Measurements from ENCODE around the gene SH3RF3. TPM values are rescaled to one million over a fixed set of nuclear protein-coding genes. Genes with fewer than 3 reads are reported as not detected.

The SH3RF3 gene
- total and polyA plus RNA-seq, 4 experiments from 2014 or later: 0.26 to 2.2 (median 2.1) TPM; not detected in 1

DNA sequence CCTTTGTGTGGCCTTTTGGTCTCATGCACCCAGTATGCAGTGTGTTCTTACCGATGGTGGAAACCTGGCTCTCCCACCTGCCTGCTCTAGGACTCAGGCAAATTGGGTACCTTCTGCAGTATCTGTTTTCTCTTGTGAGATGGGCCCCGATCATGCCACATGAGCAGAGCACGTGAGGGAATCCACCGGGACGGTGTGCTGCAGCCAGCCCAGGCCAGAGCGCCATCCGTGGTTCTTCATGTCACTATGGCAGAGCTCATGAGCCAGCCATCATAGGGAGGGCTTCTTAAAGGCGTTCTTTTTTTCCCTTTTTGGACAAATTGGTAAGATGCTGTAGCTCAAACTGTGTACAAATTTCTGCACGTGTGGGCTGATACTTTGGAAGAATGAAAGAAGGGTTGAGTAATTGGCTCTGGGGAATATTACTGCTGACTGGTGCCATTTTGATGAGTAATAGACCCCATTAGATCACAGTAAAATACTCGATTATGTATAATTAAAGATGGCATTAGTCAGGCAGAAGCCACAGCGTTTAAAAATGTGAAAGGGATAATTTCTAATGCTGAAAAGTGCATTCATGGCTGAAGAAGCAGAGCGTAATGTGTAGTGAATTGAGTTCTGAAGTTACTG is 19.2 kb downstream of the SH3RF3 start:
- H3K4me1 Mint-ChIP-seq: peaks cover 8 to 32% (median 23%) of the 10 kb centered on the region in 4 donors
- POLR2A ChIA-PET (ENCODE audit: partially characterized antibody): interaction anchor here (1.1 kb wide), 1 partner anchor 117 kb away, joined by 3 read pairs; no protein-coding TSS in a partner anchor
- Histone ChIP-seq H3K36me3 (ENCODE audit: insufficient read depth, low read length) (no peaks in the 10 kb centered on the region), H3K27ac (ENCODE audit: low read depth, low read length) (no peak overlapping the region), H3K4me1 (ENCODE audit: insufficient read depth, low read length) (peaks cover 21% of the 10 kb centered on the region), H3K27me3 (ENCODE audit: insufficient read depth, low read length) (no peaks in the 10 kb centered on the region), H3K4me3 (ENCODE audit: low read length in 2 of 2) (no peak overlapping the region), H3K9me3 (ENCODE audit: control insufficient read depth in 1 of 2, low read length in 2 of 2) (no peaks in the 10 kb centered on the region)
- H3K4me3 Mint-ChIP-seq: no peak overlapping the region
- DNase-seq: no peak
- intact Hi-C loops (cut with micrococcal nuclease): no loop called here
- CTCF ChIA-PET (ENCODE audit: partially characterized antibody): no interaction called here
- H3K27me3 Mint-ChIP-seq: peaks cover 12 to 13% of the 10 kb centered on the region in 2 donors
- no peak overlapping the region for H3K27ac Mint-ChIP-seq
- H3K36me3 Mint-ChIP-seq: no peaks in the 10 kb centered on the region
- H3K9me3 Mint-ChIP-seq: no peaks in the 10 kb centered on the region

DNA sequence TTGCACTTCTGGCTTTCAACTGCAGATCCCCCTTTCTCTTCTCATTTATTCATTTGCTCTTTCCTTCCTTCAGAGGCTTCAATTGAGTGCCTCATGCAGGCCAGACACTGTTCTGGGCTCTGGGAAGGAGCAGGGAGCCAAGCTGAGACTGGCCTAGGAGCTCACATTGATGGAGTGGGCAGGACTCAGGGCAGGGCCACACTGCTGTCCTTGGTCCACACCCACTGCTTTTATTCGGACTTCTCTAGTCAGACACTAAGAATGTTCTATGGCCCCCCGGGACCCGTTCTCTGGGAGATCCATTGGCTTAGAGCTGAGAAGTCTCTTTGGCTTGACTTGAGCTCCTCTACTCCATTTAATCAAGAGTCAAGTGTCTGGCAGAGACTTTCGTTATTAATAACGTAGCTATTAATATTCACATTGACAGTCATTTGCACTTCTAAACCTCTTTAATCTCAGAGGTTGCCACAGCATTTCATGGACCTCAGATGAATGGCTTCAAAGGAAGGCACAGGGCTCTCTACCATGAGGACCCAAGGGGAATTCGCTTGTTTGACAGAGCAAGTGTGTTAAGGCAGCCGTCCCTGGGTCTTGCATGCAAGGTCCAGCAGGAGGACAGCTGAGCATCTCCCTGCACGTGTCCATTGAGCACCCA is 20.1 kb downstream of the SH3RF3 start:
- Mint-ChIP-seq H3K4me3 (no peak overlapping the region), H3K9me3 (no peaks in the 10 kb centered on the region), H3K27ac (no peak overlapping the region), H3K36me3 (no peaks in the 10 kb centered on the region), H3K27me3 (peaks cover 12 to 15% of the 10 kb centered on the region in 2 donors), H3K4me1 (peaks cover 4 to 24% (median 15%) of the 10 kb centered on the region in 4 donors)
- intact Hi-C loops (cut with micrococcal nuclease): no loop called here
- Histone ChIP-seq H3K27ac (ENCODE audit: low read depth, low read length) (no peak overlapping the region), H3K4me3 (ENCODE audit: low read length in 2 of 2) (no peak overlapping the region), H3K27me3 (ENCODE audit: insufficient read depth, low read length) (no peaks in the 10 kb centered on the region), H3K36me3 (ENCODE audit: insufficient read depth, low read length) (no peaks in the 10 kb centered on the region), H3K4me1 (ENCODE audit: insufficient read depth, low read length) (peaks cover 12% of the 10 kb centered on the region), H3K9me3 (ENCODE audit: control insufficient read depth in 1 of 2, low read length in 2 of 2) (no peaks in the 10 kb centered on the region)
- DNase-seq: no peak
- ChIA-PET CTCF (ENCODE audit: partially characterized antibody) (no interaction called here), POLR2A (ENCODE audit: partially characterized antibody) (no interaction called here)

GRCh38 chr2:109150559-109150958 is 21.6 kb downstream of the SH3RF3 start:
- ChIA-PET POLR2A (ENCODE audit: partially characterized antibody) (no interaction called here), CTCF (ENCODE audit: partially characterized antibody) (no interaction called here)
- Mint-ChIP-seq H3K4me3 (no peak overlapping the region), H3K27ac (no peak overlapping the region), H3K9me3 (no peaks in the 10 kb centered on the region), H3K36me3 (no peaks in the 10 kb centered on the region), H3K4me1 (peaks cover 0 to 10% (median 5%) of the 10 kb centered on the region in 4 donors), H3K27me3 (peaks cover 12 to 15% of the 10 kb centered on the region in 2 donors)
- DNase-seq: no peak
- Histone ChIP-seq H3K9me3 (ENCODE audit: control insufficient read depth in 1 of 2, low read length in 2 of 2) (no peaks in the 10 kb centered on the region), H3K36me3 (ENCODE audit: insufficient read depth, low read length) (no peaks in the 10 kb centered on the region), H3K4me1 (ENCODE audit: insufficient read depth, low read length) (no peaks in the 10 kb centered on the region), H3K4me3 (ENCODE audit: low read length in 2 of 2) (no peak overlapping the region), H3K27ac (ENCODE audit: low read depth, low read length) (no peak overlapping the region), H3K27me3 (ENCODE audit: insufficient read depth, low read length) (no peaks in the 10 kb centered on the region)
- intact Hi-C loops (cut with micrococcal nuclease): no loop called here

DNA sequence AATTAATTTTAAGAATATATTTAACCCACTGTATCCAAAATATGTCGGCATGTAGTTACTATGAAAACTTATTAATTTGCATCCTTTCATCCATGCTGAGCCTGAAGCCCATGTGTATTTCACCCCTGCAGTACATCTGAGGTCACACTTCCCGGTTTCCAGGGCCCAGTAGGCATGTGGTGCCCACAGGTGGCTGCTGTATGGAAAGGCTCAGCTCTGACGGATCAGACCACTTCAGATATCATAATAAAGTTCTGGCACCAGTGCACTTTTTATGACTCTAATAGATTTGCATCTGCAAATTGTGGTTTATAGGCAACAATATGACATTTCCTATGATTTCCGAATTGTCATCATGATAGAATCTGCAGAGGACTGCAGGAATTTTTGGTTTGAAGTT is 22.5 kb downstream of the SH3RF3 start:
- Histone ChIP-seq H3K27me3 (ENCODE audit: insufficient read depth, low read length) (no peaks in the 10 kb centered on the region), H3K36me3 (ENCODE audit: insufficient read depth, low read length) (no peaks in the 10 kb centered on the region), H3K9me3 (ENCODE audit: control insufficient read depth in 1 of 2, low read length in 2 of 2) (no peaks in the 10 kb centered on the region), H3K4me3 (ENCODE audit: low read length in 2 of 2) (no peak overlapping the region), H3K4me1 (ENCODE audit: insufficient read depth, low read length) (no peaks in the 10 kb centered on the region), H3K27ac (ENCODE audit: low read depth, low read length) (no peak overlapping the region)
- no peaks in the 10 kb centered on the region for H3K36me3 Mint-ChIP-seq
- DNase-seq: no peak
- intact Hi-C loops (cut with micrococcal nuclease): no loop called here
- H3K9me3 Mint-ChIP-seq: no peaks in the 10 kb centered on the region
- no peak overlapping the region for H3K4me3 Mint-ChIP-seq
- CTCF ChIA-PET (ENCODE audit: partially characterized antibody): interaction anchor here (0.7 kb wide), 1 partner anchor 9 kb away, joined by 3 read pairs; no protein-coding TSS in a partner anchor
- H3K27me3 Mint-ChIP-seq: peaks cover 12 to 16% of the 10 kb centered on the region in 2 donors
- POLR2A ChIA-PET (ENCODE audit: partially characterized antibody): no interaction called here
- H3K27ac Mint-ChIP-seq: no peak overlapping the region
- H3K4me1 Mint-ChIP-seq: peaks cover 0 to 7% (median 4%) of the 10 kb centered on the region in 4 donors

DNA sequence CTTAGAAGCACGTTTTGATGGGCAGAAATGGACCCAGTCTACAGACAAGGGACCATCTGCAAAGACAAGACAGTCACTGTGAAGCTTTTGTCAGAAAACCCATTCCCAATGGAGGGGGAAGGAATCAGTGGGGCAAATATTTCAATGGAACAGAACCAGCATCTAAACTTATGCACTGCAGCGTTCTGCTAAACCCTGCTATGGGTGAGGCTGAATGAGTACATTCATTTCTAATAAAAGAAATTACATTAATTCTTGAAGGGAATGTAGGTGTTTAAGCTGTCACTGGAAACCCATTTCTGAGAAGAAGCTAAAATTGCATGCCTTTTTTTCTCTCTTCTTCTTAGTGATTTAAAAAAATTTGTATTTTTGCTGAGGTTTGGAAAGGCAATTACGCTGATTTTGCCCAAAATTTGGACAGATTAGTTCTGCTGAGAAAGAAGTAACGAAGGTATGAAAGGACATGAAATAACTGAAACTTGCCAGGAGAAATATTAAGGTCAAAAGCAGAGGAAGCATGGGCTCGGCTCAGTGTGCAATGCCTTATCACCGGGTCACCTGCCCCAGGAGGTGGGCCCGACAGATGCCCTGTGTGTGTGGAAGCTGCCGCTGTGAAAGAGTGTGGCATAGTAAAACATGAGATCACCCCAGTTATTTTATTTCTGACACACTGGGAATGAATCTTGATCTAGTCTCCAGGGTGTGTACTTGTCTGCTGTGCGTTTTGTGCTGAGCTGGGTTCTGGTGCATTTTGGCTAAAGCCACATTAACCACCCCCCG is 24.2 kb downstream of the SH3RF3 start:
- no peak overlapping the region for H3K27ac Mint-ChIP-seq

DNA sequence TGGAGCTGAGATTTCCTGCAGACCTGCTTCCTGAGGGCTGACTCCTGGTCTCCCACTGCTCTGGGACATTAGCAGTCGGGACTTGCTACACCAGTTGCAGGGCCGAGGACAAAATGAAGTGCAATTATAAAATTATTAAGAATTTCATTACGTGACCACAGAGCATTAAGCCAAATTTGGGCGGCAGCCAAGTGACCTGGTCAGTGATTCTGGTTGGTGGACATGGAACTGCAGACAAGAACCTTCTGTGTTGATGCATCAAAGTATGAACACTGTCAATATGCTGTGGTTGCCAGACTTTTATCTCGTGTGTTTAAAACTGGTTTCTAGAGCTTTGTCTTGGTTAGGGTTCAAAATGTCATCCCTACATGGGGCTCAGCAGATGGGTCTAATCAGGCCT is 24.8 kb downstream of the SH3RF3 start:
- Mint-ChIP-seq H3K4me1 (peaks cover 0 to 4% (median 2%) of the 10 kb centered on the region in 4 donors), H3K27ac (no peak overlapping the region), H3K9me3 (no peaks in the 10 kb centered on the region), H3K36me3 (no peaks in the 10 kb centered on the region), H3K27me3 (peaks cover 8 to 9% of the 10 kb centered on the region in 2 donors), H3K4me3 (no peak overlapping the region)
- no peaks in the 10 kb centered on the region for H3K27me3 ChIP-seq (ENCODE audit: insufficient read depth, low read length)
- POLR2A ChIA-PET (ENCODE audit: partially characterized antibody): no interaction called here
- H3K4me3 ChIP-seq (ENCODE audit: low read length in 2 of 2): no peak overlapping the region
- H3K4me1 ChIP-seq (ENCODE audit: insufficient read depth, low read length): no peaks in the 10 kb centered on the region
- H3K36me3 ChIP-seq (ENCODE audit: insufficient read depth, low read length): no peaks in the 10 kb centered on the region
- no peaks in the 10 kb centered on the region for H3K9me3 ChIP-seq (ENCODE audit: control insufficient read depth in 1 of 2, low read length in 2 of 2)
- no peak overlapping the region for H3K27ac ChIP-seq (ENCODE audit: low read depth, low read length)
- no peak for DNase-seq
- CTCF ChIA-PET (ENCODE audit: partially characterized antibody): interaction anchor here (0.7 to 1.3 kb wide), 2 partner anchors 134 to 164 kb away, joined by 3 read pairs; no protein-coding TSS in a partner anchor
- intact Hi-C loops (cut with micrococcal nuclease): no loop called here

More for the DNA sequence above, 24.2 kb downstream of the SH3RF3 start:
- H3K4me3 ChIP-seq (ENCODE audit: low read length in 2 of 2): no peak overlapping the region
- H3K9me3 ChIP-seq (ENCODE audit: control insufficient read depth in 1 of 2, low read length in 2 of 2): no peaks in the 10 kb centered on the region
- no peak overlapping the region for H3K27ac ChIP-seq (ENCODE audit: low read depth, low read length)
- H3K36me3 Mint-ChIP-seq: no peaks in the 10 kb centered on the region
- no peaks in the 10 kb centered on the region for H3K9me3 Mint-ChIP-seq
- H3K36me3 ChIP-seq (ENCODE audit: insufficient read depth, low read length): no peaks in the 10 kb centered on the region
- intact Hi-C loops (cut with micrococcal nuclease): no loop called here
- peaks cover 8 to 12% of the 10 kb centered on the region in 2 donors for H3K27me3 Mint-ChIP-seq
- no peak overlapping the region for H3K4me3 Mint-ChIP-seq
- no peaks in the 10 kb centered on the region for H3K4me1 ChIP-seq (ENCODE audit: insufficient read depth, low read length)
- no peaks in the 10 kb centered on the region for H3K27me3 ChIP-seq (ENCODE audit: insufficient read depth, low read length)
- peaks cover 0 to 4% (median 2%) of the 10 kb centered on the region in 4 donors for H3K4me1 Mint-ChIP-seq
- POLR2A ChIA-PET (ENCODE audit: partially characterized antibody): no interaction called here
- no peak for DNase-seq
- CTCF ChIA-PET (ENCODE audit: partially characterized antibody): interaction anchor here (0.7 to 1.3 kb wide), 3 partner anchors 13 to 164 kb away, joined by 3 to 4 read pairs (median 3); no protein-coding TSS in a partner anchor

GRCh38 chr2:109154226-109154625 is 25.2 kb downstream of the SH3RF3 start:
- Histone ChIP-seq H3K27ac (ENCODE audit: low read depth, low read length) (no peak overlapping the region), H3K9me3 (ENCODE audit: control insufficient read depth in 1 of 2, low read length in 2 of 2) (no peaks in the 10 kb centered on the region), H3K27me3 (ENCODE audit: insufficient read depth, low read length) (no peaks in the 10 kb centered on the region), H3K4me1 (ENCODE audit: insufficient read depth, low read length) (no peaks in the 10 kb centered on the region), H3K36me3 (ENCODE audit: insufficient read depth, low read length) (no peaks in the 10 kb centered on the region), H3K4me3 (ENCODE audit: low read length in 2 of 2) (no peak overlapping the region)
- Mint-ChIP-seq H3K4me1 (peaks cover 0 to 4% (median 2%) of the 10 kb centered on the region in 4 donors), H3K27ac (no peak overlapping the region), H3K36me3 (no peaks in the 10 kb centered on the region), H3K27me3 (peaks cover 8 to 9% of the 10 kb centered on the region in 2 donors), H3K9me3 (no peaks in the 10 kb centered on the region), H3K4me3 (no peak overlapping the region)
- ChIA-PET POLR2A (ENCODE audit: partially characterized antibody) (no interaction called here), CTCF (ENCODE audit: partially characterized antibody) (interaction anchor here (0.7 to 1.3 kb wide), 2 partner anchors 134 to 165 kb away, joined by 3 read pairs; no protein-coding TSS in a partner anchor)
- intact Hi-C loops (cut with micrococcal nuclease): no loop called here
- DNase-seq: no peak
